Upper lobe of left lung (tissue), 4 donors: Measurements from ENCODE around the gene LRRC73.

ENCODE experiments used
- POLR2A ChIP-seq, 4 donors: fragments of 450-650 bp; IDR thresholded peaks; one replicate each; pipeline ENCODE4 v1.5.1; 2016 to 2017; ENCODE audit warnings: antibody characterized with exemption in 4 of 4, mild to moderate bottlenecking in 2 of 4
- TF ChIP-seq, protein P1 (sequence below), 6 experiments: fragments of 450-650 bp in 4 of 6; fragments of 200-600 bp in 2 of 6; sonication (generic) in 2 of 6; IDR thresholded peaks; one replicate each; pipeline ENCODE4 v1.5.1; 2016 to 2019; ENCODE audit warnings: antibody characterized with exemption in 6 of 6

GRCh38 chr6:43547222-43547621, 37.1 kb upstream of the LRRC73 start:
- TF ChIP-seq, protein P1, sequence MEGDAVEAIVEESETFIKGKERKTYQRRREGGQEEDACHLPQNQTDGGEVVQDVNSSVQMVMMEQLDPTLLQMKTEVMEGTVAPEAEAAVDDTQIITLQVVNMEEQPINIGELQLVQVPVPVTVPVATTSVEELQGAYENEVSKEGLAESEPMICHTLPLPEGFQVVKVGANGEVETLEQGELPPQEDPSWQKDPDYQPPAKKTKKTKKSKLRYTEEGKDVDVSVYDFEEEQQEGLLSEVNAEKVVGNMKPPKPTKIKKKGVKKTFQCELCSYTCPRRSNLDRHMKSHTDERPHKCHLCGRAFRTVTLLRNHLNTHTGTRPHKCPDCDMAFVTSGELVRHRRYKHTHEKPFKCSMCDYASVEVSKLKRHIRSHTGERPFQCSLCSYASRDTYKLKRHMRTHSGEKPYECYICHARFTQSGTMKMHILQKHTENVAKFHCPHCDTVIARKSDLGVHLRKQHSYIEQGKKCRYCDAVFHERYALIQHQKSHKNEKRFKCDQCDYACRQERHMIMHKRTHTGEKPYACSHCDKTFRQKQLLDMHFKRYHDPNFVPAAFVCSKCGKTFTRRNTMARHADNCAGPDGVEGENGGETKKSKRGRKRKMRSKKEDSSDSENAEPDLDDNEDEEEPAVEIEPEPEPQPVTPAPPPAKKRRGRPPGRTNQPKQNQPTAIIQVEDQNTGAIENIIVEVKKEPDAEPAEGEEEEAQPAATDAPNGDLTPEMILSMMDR (IDR thresholded peaks at IDR 0.05) = no peak
- TF ChIP-seq POLR2A (IDR thresholded peaks at IDR 0.05) = no peak
